PC-3 (cell line): ENCODE measurements around the gene HCN4.

Source experiments
- CTCF ChIP-seq: fragments of 300-600 bp; sonication (generic); conservative IDR thresholded peaks from 2 replicates; pipeline ENCODE4 v1.5.1; 2017; ENCODE audit warnings: antibody characterized with exemption, low read depth, mild to moderate bottlenecking, low read length
- EZH2 ChIP-seq: fragments of 300-600 bp; sonication (generic); IDR thresholded peaks from one replicate; pipeline ENCODE4 v1.6.1; 2017; ENCODE audit warnings: antibody characterized with exemption, mild to moderate bottlenecking, low read length; ENCODE audit not compliant: unreplicated experiment
- EZH2phosphoT487 ChIP-seq: fragments of 300-600 bp; sonication (generic); IDR thresholded peaks from 2 replicates; pipeline ENCODE4 v1.6.1; 2018; ENCODE audit warnings: mild to moderate bottlenecking, antibody characterized with exemption, low read length, borderline replicate concordance

- TF ChIP-seq CTCF (no peak), EZH2 (no peak), EZH2phosphoT487 (no peak)
Measured at GRCh38 chr15:73328149-73328820, 40.5 kb downstream of the HCN4 start.
